GM19452 (cell line): ENCODE data around the gene CHRNB1.
"Not testable (repeated sequence)": the region's sequence is repeated elsewhere in the genome, so short reads cannot be mapped to it uniquely, and the experiment has no call there.

ENCODE experiments used
- ATAC-seq: cut with Tn5 transposase; IDR thresholded peaks from one replicate; pipeline ENCODE4 v1.9.1; 2021; ENCODE audit not compliant: unreplicated experiment

The CHRNB1 gene

GRCh38 chr17:7482742-7483088, 37.9 kb downstream of the CHRNB1 start:
- not testable (repeated sequence) for ATAC-seq

- peak; percentile 34 for ATAC-seq
These were observed 38.6 kb downstream of the CHRNB1 start for GRCh38 chr17:7483255-7484066.

GRCh38 chr17:7484067-7484918, 39.4 kb downstream of the CHRNB1 start, which contains the start of gene POLR2A:
TSS of gene POLR2A (plus strand) at chr17:7484366.
- peak; percentile 55 for ATAC-seq

GRCh38 chr17:7484919-7485377, 40.1 kb downstream of the CHRNB1 start:
- no peak for ATAC-seq

GRCh38 chr17:7486181-7486580, 41.3 kb downstream of the CHRNB1 start:
- ATAC-seq: no peak

GRCh38 chr17:7490144-7490543, 45.3 kb downstream of the CHRNB1 start:
- no peak for ATAC-seq

GRCh38 chr17:7491583-7491982, 46.7 kb downstream of the CHRNB1 start:
- no peak for ATAC-seq

- ATAC-seq: no peak
These were observed 49.1 kb downstream of the CHRNB1 start for GRCh38 chr17:7493941-7494340.

GRCh38 chr17:7495906-7496434, 51.1 kb downstream of the CHRNB1 start:
- no peak for ATAC-seq

GRCh38 chr17:7496470-7497183, 51.8 kb downstream of the CHRNB1 start:
- ATAC-seq: no peak

GRCh38 chr17:7497228-7497627, 52.4 kb downstream of the CHRNB1 start:
- no peak for ATAC-seq

GRCh38 chr17:7497636-7498035, 52.8 kb downstream of the CHRNB1 start:
- no peak for ATAC-seq

- ATAC-seq: no peak
These were observed 54.3 kb downstream of the CHRNB1 start for GRCh38 chr17:7499161-7499560.

GRCh38 chr17:7501729-7502128, 56.9 kb downstream of the CHRNB1 start:
- ATAC-seq: no peak

- ATAC-seq: no peak
These were observed 57.4 kb downstream of the CHRNB1 start for GRCh38 chr17:7502171-7502847.

GRCh38 chr17:7502987-7503386, 58.1 kb downstream of the CHRNB1 start:
- ATAC-seq: no peak

GRCh38 chr17:7503521-7503920, 58.7 kb downstream of the CHRNB1 start:
- ATAC-seq: no peak
